Natural killer cell (primary cell): ENCODE data around the gene RPS5. TPM values are rescaled to one million over a fixed set of nuclear protein-coding genes. Genes with fewer than 3 reads are reported as not detected.

Source experiments
- ATAC-seq, 3 donors: fragments of 150-1000 bp in 2 of 3; fragments of 200-7000 bp in 1 of 3; cut with Tn5 transposase; 1 replicate in 1 of 3; 2 replicates in 2 of 3; pipeline ENCODE4 v1.10.0; 2021; ENCODE audit warnings: mild to moderate bottlenecking in 2 of 3, moderate library complexity in 2 of 3
- DNase-seq, 2 donors: peaks; one replicate each; pipeline versions ENCODE4 v3.0.0 to v3.0.0-alpha.2; 2013 to 2021; ENCODE audit warnings: mixed read lengths in 1 of 2
- H3K27ac ChIP-seq: one replicate; pipeline ENCODE4 v1.5.1; 2013; ENCODE audit warnings: mild to moderate bottlenecking, low read length
- H3K27me3 ChIP-seq: one replicate; pipeline ENCODE4 v1.6.1; 2013; ENCODE audit warnings: low read length; ENCODE audit not compliant: control insufficient read depth, insufficient read depth
- H3K36me3 ChIP-seq: one replicate; pipeline ENCODE4 v1.6.1; 2013; ENCODE audit warnings: low read length; ENCODE audit not compliant: control insufficient read depth, insufficient read depth
- H3K4me1 ChIP-seq: one replicate; pipeline ENCODE4 v1.6.1; 2013; ENCODE audit warnings: low read length; ENCODE audit not compliant: control insufficient read depth, insufficient read depth
- H3K4me3 ChIP-seq: one replicate; pipeline ENCODE4 v1.5.1; 2013; ENCODE audit warnings: low read length
- H3K9me3 ChIP-seq: one replicate; pipeline ENCODE4 v1.6.1; 2013; ENCODE audit warnings: low read length; ENCODE audit not compliant: control insufficient read depth, insufficient read depth
- H3K27ac Mint-ChIP-seq, 2 donors: one replicate each; pipeline ENCODE4 v1.8.0; 2022; ENCODE audit warnings: mild to moderate bottlenecking in 2 of 2, mixed read lengths in 2 of 2, moderate library complexity in 1 of 2
- H3K27me3 Mint-ChIP-seq, 2 donors: one replicate each; pipeline ENCODE4 v1.8.0; 2022; ENCODE audit warnings: low read depth in 2 of 2, mixed read lengths in 2 of 2
- H3K36me3 Mint-ChIP-seq: one replicate; pipeline ENCODE4 v1.8.0; 2022; ENCODE audit warnings: mixed read lengths
- H3K4me1 Mint-ChIP-seq, 2 donors: one replicate each; pipeline ENCODE4 v1.8.0; 2022; ENCODE audit warnings: mixed read lengths in 2 of 2
- H3K4me3 Mint-ChIP-seq: one replicate; pipeline ENCODE4 v1.8.0; 2022; ENCODE audit warnings: mild to moderate bottlenecking, moderate library complexity, mixed read lengths
- H3K9me3 Mint-ChIP-seq, 2 donors: one replicate each; pipeline ENCODE4 v1.8.0; 2022; ENCODE audit warnings: mixed read lengths in 2 of 2
- CTCF ChIP-seq: fragments of 200-600 bp; IDR thresholded peaks from one replicate; pipeline ENCODE4 v1.8.0; 2022; ENCODE audit warnings: antibody characterized with exemption
- WGBS: methylation state at CpG from one replicate; pipeline ENCODE4 v1.1.7; 2013; ENCODE audit warnings: missing lambda C conversion rate; ENCODE audit not compliant: insufficient coverage; 5-methylcytosine and 5-hydroxymethylcytosine counted together
- intact Hi-C: fragments of 100-400 bp; cut with micrococcal nuclease; formaldehyde crosslinking; loops from one replicate; pipeline ENCODE4 v1.14.2; 2022
- total RNA-seq, 4 donors: library from RNA; stranded (reverse); fragments of 120-200 nt in 1 of 4; gene quantifications; one replicate each; pipeline versions ENCODE4 v1.2.3 to v1.2.4, GENCODE V29; 2013 to 2022

Gene RPS5
- total RNA-seq, 3 donors from 2014 or later (not counting 1 experiment from before 2014, with no cell fraction given), result 406 to 580 (median 525) TPM

- ATAC-seq, result no peak
- no peak for DNase-seq
- no peaks in the 10 kb centered on the region for H3K27me3 ChIP-seq
- intact Hi-C loops, result loop anchor here (10.0 kb wide), 1 partner anchor 203 kb away; the partner anchor contains the start of gene ZNF274
- Mint-ChIP-seq H3K4me3 (peak overlapping the region; percentile 97), H3K4me1 (peaks cover 14 to 37% of the 10 kb centered on the region in 2 donors), H3K36me3 (no peaks in the 10 kb centered on the region), H3K27ac (peak overlapping the region; percentile 98), H3K27me3 (no peaks in the 10 kb centered on the region), H3K9me3 (no peaks in the 10 kb centered on the region)
- TF ChIP-seq CTCF, result no peak
- H3K27ac ChIP-seq, result peak overlapping the region; percentile 96
- WGBS, result 83% methylated on average over 2 of the region's 3 CpGs
- H3K4me3 ChIP-seq, result peak overlapping the region; percentile 55
- H3K36me3 ChIP-seq, result peaks cover 18% of the 10 kb centered on the region
- H3K4me1 ChIP-seq, result peaks cover 30% of the 10 kb centered on the region
- no peaks in the 10 kb centered on the region for H3K9me3 ChIP-seq
These were observed 1.1 kb downstream of the RPS5 start for GRCh38 chr19:58388175-58388526.

DNA sequence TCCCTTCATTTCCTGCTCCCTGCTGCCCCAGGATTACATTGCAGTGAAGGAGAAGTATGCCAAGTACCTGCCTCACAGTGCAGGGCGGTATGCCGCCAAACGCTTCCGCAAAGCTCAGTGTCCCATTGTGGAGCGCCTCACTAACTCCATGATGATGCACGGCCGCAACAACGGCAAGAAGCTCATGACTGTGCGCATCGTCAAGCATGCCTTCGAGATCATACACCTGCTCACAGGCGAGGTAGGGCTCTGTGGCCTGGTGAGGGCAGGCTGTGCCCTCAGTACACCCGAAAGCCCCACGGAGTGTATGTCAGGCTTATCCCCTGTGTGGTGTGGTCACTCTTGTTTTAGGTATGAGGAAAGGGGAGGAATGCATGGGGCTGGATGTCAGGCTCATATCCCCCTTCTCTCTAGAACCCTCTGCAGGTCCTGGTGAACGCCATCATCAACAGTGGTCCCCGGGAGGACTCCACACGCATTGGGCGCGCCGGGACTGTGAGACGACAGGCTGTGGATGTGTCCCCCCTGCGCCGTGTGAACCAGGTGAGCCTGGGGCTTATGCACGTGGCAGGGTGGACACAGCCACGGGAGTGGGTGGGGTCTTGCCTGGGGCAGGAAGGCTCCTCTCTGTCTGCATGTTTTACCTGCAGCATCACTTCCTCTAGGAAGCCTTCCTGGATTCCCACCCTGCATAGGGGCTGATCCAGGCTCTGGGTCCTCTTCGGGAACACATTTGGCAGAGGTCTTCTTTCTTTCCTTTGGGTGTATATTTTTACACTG lies 6.1 kb downstream of the RPS5 start:
- H3K9me3 Mint-ChIP-seq, result no peaks in the 10 kb centered on the region
- Histone ChIP-seq H3K9me3 (no peaks in the 10 kb centered on the region), H3K36me3 (peaks cover 35% of the 10 kb centered on the region), H3K27ac (no peak overlapping the region), H3K4me1 (peaks cover 4% of the 10 kb centered on the region), H3K4me3 (no peak overlapping the region), H3K27me3 (peaks cover 10% of the 10 kb centered on the region)
- no peak overlapping the region for H3K27ac Mint-ChIP-seq
- H3K4me1 Mint-ChIP-seq, result peaks cover under 1 to 12% of the 10 kb centered on the region in 2 donors
- H3K27me3 Mint-ChIP-seq, result peaks cover 0 to 14% of the 10 kb centered on the region in 2 donors
- no peak overlapping the region for H3K4me3 Mint-ChIP-seq
- WGBS, result 95% methylated on average over 26 of the region's 26 CpGs
- intact Hi-C loops, result no loop called here
- DNase-seq (no peak), ATAC-seq (no peak)
- H3K36me3 Mint-ChIP-seq, result peaks cover 8% of the 10 kb centered on the region
- TF ChIP-seq CTCF, result no peak

DNA sequence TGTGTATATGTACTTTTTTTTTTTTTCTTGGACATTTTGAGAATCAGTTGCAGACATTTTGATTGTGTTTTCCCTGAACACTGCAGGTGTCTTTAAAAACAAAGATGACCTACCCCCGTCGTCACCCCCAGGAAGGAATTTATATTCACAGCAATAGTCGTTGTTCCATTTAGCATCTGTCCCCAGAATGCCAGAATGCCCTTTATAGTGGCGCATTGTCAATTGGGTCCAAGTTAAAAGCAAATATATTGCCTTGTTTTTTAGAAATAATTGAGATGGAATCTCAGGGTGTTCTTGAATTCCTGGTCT lies 6.6 kb downstream of the RPS5 start:
- H3K36me3 Mint-ChIP-seq, result peaks cover 8% of the 10 kb centered on the region
- no peak overlapping the region for H3K27ac ChIP-seq
- no peaks in the 10 kb centered on the region for H3K9me3 Mint-ChIP-seq
- intact Hi-C loops, result no loop called here
- H3K36me3 ChIP-seq, result peaks cover 34% of the 10 kb centered on the region
- no peak overlapping the region for H3K4me3 ChIP-seq
- peaks cover 10% of the 10 kb centered on the region for H3K27me3 ChIP-seq
- no peak for TF ChIP-seq CTCF
- H3K27me3 Mint-ChIP-seq, result peaks cover 0 to 16% of the 10 kb centered on the region in 2 donors
- ATAC-seq (no peak), DNase-seq (no peak)
- H3K27ac Mint-ChIP-seq, result no peak overlapping the region
- peaks cover 0 to 10% of the 10 kb centered on the region in 2 donors for H3K4me1 Mint-ChIP-seq
- 97% methylated on average over 4 of the region's 4 CpGs for WGBS
- H3K4me1 ChIP-seq, result peaks cover 3% of the 10 kb centered on the region
- H3K4me3 Mint-ChIP-seq, result no peak overlapping the region
- H3K9me3 ChIP-seq, result no peaks in the 10 kb centered on the region

DNA sequence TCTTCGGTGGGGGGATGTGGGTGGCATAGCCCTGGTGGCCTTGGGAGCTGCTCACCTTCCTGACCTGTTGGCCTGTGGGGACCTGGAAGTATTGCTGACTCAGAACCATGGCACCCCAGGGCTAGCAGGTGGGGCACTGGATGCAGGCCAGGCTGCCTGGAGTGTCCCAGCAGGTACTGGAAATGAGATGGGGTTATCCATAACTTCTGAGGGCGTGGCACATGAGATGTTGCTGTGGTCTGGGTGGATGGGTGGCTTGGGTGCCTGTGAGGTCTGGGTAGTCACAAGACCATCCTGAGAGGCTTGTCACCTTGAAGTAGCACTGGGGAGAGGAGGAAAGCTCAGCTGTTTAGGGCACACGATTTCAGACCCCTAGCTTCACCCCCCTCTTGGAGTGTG lies 7.8 kb downstream of the RPS5 start:
- H3K27ac ChIP-seq, result no peak overlapping the region
- DNase-seq, result no peak
- no peak overlapping the region for H3K4me3 ChIP-seq
- H3K4me1 Mint-ChIP-seq, result peaks cover 0 to 4% of the 10 kb centered on the region in 2 donors
- peaks cover 29% of the 10 kb centered on the region for H3K36me3 ChIP-seq
- no peak for ATAC-seq
- H3K4me3 Mint-ChIP-seq, result no peak overlapping the region
- intact Hi-C loops, result no loop called here
- no peak for TF ChIP-seq CTCF
- H3K27me3 ChIP-seq, result peaks cover 10% of the 10 kb centered on the region
- WGBS, result 94% methylated on average over 2 of the region's 3 CpGs
- peaks cover 3% of the 10 kb centered on the region for H3K4me1 ChIP-seq
- H3K9me3 Mint-ChIP-seq, result no peaks in the 10 kb centered on the region
- no peak overlapping the region for H3K27ac Mint-ChIP-seq
- peaks cover 0 to 20% of the 10 kb centered on the region in 2 donors for H3K27me3 Mint-ChIP-seq
- H3K36me3 Mint-ChIP-seq, result peaks cover 8% of the 10 kb centered on the region
- no peaks in the 10 kb centered on the region for H3K9me3 ChIP-seq
